Effector CD8-positive, alpha-beta T cell (primary cell): Measurements from ENCODE around the gene HLF.

Source experiments
- DNase-seq: peaks from one replicate; lab custom pipeline; 2025; lab: John Stamatoyannopoulos, UW

The HLF gene

GRCh38 chr17:55308613-55309391 lies 44.0 kb downstream of the HLF start:
- DNase-seq = no peak

DNA sequence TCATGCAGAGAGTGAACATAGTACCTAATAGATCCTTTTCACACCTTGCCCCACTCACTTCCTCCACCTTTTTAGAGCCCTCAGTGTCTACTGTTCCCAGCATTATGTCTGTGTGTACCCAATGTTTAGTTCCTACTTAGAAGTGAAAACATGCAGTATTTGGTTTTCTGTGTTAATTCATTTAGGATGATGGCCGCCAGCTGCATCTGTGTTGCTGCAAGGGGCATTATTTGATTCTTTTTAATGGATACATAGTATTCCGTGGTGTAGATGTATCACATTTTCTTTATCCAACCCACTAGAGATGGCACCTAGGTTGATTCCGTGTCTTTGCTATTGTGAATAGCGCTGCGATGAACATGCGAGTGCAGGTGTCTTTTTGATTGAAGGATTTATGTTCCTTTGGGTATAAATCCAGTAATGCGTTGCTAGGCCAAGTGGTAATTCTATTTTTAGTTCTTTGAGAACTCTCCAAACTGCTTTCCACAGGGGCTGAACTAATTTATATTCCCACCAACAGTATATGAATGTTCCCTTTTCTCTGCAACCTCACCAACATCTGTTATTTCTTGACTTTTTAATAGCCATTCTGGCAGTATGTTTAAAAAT lies 47.1 kb downstream of the HLF start:
- DNase-seq = no peak

GRCh38 chr17:55312852-55313251 lies 48.1 kb downstream of the HLF start:
- no peak for DNase-seq

DNA sequence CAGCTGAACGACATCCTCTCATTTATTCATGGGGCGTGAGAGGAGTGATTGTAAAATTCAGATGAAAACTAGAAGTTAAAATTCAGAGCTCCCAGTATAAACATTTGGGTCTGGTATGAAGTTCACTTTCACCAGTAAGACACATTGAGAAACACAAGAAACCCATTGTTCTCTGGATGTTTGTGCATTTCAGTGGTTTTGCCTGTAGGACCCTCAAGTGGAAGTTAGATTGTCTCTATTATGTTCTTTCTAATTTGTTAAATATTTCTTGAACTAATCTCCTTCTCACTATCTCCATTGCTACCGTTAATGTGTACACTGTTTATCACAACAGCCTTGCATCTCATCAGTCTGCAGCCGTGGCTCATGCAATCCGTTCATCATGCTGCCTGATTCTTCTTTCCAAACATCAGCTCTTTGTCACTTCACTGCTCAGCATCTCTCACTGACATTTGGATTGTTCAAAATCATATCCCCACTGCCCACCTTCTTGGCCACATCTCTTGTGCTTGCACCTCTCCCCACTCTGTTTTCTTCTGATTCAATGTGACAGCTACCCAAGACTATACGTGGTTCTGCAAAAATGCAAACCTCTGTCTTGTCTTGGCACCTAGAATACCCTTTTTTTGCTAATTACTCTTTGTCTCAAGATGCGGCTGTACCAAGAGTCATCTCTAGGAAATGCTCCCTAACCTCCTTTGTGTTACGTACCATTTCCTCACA lies 49.5 kb downstream of the HLF start:
- DNase-seq = no peak

DNA sequence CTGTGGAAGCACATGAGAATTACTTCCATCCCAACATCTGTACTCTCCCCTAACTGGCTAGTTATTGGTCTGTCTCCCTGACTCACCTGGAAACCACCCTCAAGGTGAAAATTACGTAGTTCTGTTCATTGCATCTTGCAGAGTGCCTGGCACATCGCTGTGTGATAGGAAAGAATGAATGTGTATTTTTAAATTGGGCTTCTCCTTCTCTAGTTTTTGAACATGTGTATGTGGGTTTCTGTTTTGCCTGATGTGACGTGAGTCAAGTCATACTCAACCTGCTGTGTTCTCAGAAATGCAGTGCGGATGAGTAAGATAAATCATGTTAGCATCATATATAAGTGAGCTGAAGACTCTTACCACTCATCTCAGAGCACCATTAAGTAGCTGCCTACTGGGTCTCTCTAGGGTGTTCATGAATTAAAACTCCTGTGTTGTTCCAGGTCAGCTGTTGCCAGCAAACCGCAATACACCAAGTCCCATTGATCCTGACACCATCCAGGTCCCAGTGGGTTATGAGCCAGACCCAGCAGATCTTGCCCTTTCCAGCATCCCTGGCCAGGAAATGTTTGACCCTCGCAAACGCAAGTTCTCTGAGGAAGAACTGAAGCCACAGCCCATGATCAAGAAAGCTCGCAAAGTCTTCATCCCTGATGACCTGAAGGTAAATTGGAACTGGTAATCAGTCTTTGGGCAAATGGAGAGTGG lies 50.2 kb downstream of the HLF start:
- no peak for DNase-seq

DNA sequence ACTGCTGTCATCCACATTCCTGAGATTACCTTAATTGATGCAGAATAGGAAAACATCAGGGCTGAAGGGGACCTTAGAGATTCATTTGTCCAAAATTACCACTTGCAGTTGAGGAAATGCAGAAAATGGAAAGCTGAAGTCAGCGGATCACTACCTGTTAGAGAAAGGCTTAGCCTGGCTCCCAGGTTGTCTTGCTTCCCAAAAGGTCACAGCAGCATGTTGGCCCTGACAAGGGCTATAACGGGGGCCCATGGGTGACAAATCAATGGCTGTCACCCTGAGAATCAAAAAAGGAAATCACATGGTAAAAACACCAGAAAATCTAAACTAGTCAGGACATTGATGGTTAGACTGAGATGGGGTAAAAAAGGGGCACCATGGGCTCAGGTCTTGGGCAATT lies 51.7 kb downstream of the HLF start:
- DNase-seq = no peak

- DNase-seq = no peak
Observed at GRCh38 chr17:55317284-55317683, 52.5 kb downstream of the HLF start.

DNA sequence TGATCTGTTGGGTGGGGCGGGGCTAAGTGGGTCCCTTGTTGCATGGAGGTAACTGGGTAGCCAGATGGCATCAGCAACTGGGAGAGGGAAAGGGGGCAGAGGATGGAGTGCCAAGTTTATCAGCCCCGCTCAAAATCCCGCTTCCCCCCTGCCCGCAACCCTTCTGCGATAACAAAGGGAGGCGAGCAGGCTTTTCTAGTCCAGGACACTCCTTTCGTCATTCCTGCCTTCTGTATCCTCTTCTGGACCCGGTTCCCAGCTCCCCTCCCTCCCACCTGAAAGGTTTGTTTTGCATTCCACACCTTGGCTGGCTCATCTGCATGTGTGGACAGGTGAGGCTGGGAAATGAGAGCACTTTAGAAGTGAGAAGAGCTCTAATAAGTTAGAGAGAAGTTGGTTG lies 53.3 kb downstream of the HLF start:
- no peak for DNase-seq

GRCh38 chr17:55318715-55319487 lies 54.1 kb downstream of the HLF start:
- DNase-seq = no peak

GRCh38 chr17:55319933-55320593 lies 55.3 kb downstream of the HLF start:
- DNase-seq = no peak

DNA sequence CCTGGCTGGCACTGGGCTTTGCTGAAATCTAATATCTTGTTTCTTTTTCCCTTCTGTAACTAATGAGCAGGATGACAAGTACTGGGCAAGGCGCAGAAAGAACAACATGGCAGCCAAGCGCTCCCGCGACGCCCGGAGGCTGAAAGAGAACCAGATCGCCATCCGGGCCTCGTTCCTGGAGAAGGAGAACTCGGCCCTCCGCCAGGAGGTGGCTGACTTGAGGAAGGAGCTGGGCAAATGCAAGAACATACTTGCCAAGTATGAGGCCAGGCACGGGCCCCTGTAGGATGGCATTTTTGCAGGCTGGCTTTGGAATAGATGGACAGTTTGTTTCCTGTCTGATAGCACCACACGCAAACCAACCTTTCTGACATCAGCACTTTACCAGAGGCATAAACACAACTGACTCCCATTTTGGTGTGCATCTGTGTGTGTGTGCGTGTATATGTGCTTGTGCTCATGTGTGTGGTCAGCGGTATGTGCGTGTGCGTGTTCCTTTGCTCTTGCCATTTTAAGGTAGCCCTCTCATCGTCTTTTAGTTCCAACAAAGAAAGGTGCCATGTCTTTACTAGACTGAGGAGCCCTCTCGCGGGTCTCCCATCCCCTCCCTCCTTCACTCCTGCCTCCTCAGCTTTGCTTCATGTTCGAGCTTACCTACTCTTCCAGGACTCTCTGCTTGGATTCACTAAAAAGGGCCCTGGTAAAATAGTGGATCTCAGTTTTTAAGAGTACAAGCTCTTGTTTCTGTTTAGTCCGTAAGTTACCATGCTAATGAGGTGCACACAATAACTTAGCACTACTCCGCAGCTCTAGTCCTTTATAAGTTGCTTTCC lies 56.0 kb downstream of the HLF start:
- no peak for DNase-seq

GRCh38 chr17:55321427-55322060 lies 56.8 kb downstream of the HLF start:
- no peak for DNase-seq

DNA sequence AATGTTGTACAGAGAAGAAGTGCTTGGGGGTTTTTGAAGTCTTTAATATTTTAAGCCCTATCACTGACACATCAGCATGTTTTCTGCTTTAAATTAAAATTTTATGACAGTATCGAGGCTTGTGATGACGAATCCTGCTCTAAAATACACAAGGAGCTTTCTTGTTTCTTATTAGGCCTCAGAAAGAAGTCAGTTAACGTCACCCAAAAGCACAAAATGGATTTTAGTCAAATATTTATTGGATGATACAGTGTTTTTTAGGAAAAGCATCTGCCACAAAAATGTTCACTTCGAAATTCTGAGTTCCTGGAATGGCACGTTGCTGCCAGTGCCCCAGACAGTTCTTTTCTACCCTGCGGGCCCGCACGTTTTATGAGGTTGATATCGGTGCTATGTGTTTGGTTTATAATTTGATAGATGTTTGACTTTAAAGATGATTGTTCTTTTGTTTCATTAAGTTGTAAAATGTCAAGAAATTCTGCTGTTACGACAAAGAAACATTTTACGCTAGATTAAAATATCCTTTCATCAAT lies 57.8 kb downstream of the HLF start:
- DNase-seq = no peak

GRCh38 chr17:55323518-55324295 lies 58.9 kb downstream of the HLF start:
- no peak for DNase-seq

GRCh38 chr17:55324296-55324978 lies 59.7 kb downstream of the HLF start:
- DNase-seq = no peak

GRCh38 chr17:55325406-55325805 lies 60.6 kb downstream of the HLF start:
- no peak for DNase-seq

DNA sequence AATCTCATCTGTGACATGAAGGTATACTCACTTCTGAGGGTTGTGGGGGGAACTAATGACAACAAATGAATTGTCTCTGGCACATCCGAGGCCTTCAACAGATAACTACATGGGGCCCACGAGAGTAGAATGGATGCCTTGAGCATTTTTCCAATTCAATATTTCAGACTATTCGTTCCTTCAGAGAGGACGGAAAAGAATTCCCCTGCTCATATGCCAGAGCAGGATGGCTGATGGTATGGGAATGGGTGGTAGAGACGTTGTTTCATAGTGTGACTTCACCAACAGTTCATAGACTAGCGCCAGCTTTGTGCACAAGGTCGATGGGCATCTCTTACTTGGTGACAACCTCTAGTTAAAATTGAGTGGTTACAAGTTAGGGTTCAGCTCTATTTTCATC lies 61.3 kb downstream of the HLF start:
- DNase-seq = no peak
